H1 (cell line): ENCODE measurements around the gene SSTR1. TPM values are rescaled to one million over a fixed set of nuclear protein-coding genes. Genes with fewer than 3 reads are reported as not detected.

Experiments used
- CHD7 ChIP-seq: fragments of 300-600 bp; sonication (generic); IDR thresholded peaks from 2 replicates; pipeline ENCODE4 v1.7.1; 2012; ENCODE audit warnings: low read length, moderate library complexity, mild to moderate bottlenecking, inconsistent platforms; ENCODE audit not compliant: insufficient replicate concordance
- RFX5 ChIP-seq: IDR thresholded peaks from 2 replicates; pipeline ENCODE4 v1.6.1; 2011; ENCODE audit warnings: low read depth, low read length, improper control_type of control experiment, borderline replicate concordance
- RXRA ChIP-seq: IDR thresholded peaks from 2 replicates; pipeline ENCODE4 v1.6.1; 2011; ENCODE audit warnings: low read depth, mild to moderate bottlenecking, low read length, moderate library complexity; ENCODE audit not compliant: insufficient read depth
- TAF7 ChIP-seq: optimal IDR thresholded peaks from 2 replicates; pipeline ENCODE3; 2011; ENCODE audit warnings: low read depth, mild to moderate bottlenecking, inconsistent platforms, low read length, moderate library complexity, borderline replicate concordance
- polyA plus RNA-seq, 7 experiments: library from polyadenylated mRNA; depleted of rRNA in 3 of 7; stranded (reverse) in 5 of 7; unstranded in 2 of 7; fragments of >200 nt in 5 of 7; fragments of 200-250 nt in 2 of 7; gene quantifications; 1 replicate in 5 of 7; 2 replicates in 1 of 7; 4 replicates in 1 of 7; pipeline versions ENCODE4 v1.2.1 to v1.2.3, GENCODE V29; 2011 to 2013; ENCODE audit warnings: missing spikeins in 2 of 7, mixed read lengths in 2 of 7
- total RNA-seq: library from RNA; stranded (reverse); fragmentation: NEBNext Ultra II Directional; extraction: Animal tissue kit (Norgen Biotek cat#: 25700); gene quantifications from 2 replicates; pipeline ENCODE4 v1.2.1, GENCODE V29; 2021

The SSTR1 gene
- total and polyA plus RNA-seq, 2 of the 8 experiments (the other 6 are each of a cell fraction or from before 2014, with no cell fraction given), result 0.82 to 0.93 TPM

- TF ChIP-seq CHD7 (no peak), RXRA (no peak), RFX5 (no peak), TAF7 (no peak)
Measured at GRCh38 chr14:38253676-38254075, 46.0 kb downstream of the SSTR1 start (continued).
